Measurements from ENCODE around the gene CA5A.
"Not testable (repeated sequence)": the region's sequence is repeated elsewhere in the genome, so short reads cannot be mapped to it uniquely, and the experiment has no call there.

CA5A gene

GRCh38 chr16:87894005-87894404 is 42.3 kb downstream of the CA5A start:
- DNase-seq: not testable (repeated sequence)

DNA sequence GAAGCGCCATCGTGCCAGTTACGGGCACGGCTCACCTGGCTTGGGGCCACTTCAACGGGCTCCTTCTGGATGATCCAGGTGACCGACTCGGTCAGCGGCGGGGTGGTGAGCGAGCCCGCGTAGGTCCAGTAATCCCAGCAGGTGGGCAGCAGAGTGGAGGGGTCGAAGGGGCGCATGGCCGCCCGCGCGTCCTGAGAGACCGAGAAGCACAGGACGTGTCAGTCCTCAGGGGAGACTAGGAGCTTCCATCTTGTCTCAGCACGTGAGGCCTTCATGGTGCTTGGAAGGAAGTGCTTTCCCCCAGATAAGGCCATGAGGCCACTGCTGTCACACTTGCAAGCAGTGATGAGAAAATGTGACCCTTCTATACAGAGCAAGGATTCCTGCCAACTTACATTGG is 44.6 kb downstream of the CA5A start:
- no peak for DNase-seq

DNA sequence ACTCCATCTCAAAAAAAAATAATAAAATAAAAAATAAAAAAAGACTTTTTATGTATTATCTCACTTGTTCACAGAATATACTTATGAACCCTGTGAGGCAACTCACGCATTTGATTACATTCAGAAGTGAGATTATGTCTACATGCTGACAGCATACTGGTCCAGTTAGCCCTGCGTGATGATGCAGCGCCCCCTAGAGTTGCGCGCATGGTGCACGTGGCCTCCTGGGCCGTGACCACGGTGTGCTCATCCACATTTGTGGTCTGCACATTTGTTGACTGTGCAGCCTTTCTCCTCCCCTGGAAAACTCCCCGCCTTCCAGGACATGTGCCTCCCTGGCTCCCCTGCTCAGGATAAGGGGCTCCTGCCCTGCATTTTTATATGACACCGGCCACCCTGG is 46.6 kb downstream of the CA5A start:
- DNase-seq: peak in 1 of 5 experiments; percentile 69

DNA sequence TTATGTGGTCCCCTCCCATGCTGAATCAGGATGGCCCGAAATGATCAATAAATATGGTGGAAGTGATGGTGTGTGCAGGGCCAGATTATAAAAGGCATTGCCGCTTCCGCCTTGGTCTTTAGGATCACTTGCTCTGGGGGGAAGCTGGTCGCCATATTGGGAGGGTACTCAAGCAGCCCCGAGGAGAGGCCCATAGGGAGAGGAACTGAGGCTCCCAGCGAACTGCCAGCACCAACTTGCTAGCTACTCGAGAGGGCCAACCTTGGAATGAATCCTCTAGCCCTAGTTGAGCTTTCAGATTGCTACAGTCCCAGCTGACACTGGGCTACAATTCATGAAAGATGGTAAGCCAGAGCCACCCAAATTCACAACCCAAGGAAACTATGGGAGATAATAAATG is 48.0 kb downstream of the CA5A start:
- not testable (repeated sequence) for DNase-seq

DNA sequence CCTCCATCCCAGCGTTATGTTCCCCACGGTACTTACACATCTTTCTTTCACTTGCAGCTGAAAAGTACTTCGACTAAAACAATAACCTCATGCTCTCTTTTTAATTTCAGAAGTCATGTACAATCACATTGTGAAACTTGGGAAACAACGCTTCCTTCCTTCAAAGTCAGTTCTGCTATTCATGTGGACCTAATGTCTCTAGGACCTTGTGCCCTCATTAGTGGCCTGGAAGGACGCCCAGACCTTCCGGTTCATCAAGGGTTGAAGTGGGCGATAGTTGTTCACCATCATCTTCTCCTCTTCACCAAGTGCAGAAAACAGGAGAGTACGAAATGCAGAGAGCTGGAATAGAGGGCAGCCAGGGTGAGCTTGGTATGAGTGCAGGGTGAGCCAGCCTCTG is 48.4 kb downstream of the CA5A start:
- not testable (repeated sequence) for DNase-seq

DNA sequence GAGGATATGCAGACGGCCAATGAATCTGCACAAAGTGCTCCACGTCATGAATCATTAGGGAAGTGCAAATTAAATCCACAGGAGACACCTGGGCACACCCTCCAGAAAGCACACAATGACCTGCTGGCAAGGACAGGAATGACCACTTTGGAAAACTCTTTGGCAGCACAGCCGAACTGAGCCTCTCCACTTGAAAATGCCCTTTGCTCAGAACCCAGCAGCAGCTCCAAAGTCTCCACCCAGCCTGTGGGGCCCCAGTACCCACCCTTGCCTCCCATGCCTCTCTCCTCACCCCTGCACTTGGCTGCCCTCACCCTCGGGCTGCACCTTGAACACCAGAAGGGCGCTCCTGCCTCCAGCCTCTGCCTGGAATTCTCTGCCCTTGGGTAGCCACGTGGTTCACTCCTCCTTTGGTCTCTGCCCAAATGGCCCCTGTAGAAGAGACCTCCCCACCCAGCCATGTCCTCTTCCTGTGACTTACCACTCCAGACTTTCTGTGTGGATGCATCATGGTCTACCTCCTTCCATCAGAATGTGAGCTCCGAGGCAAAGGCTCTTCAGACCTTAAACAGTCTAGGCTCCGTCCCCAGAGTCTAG is 50.9 kb downstream of the CA5A start:
- not testable (repeated sequence) for DNase-seq

- no peak for DNase-seq
Measured at GRCh38 chr16:87882436-87883019, 53.8 kb downstream of the CA5A start.

DNA sequence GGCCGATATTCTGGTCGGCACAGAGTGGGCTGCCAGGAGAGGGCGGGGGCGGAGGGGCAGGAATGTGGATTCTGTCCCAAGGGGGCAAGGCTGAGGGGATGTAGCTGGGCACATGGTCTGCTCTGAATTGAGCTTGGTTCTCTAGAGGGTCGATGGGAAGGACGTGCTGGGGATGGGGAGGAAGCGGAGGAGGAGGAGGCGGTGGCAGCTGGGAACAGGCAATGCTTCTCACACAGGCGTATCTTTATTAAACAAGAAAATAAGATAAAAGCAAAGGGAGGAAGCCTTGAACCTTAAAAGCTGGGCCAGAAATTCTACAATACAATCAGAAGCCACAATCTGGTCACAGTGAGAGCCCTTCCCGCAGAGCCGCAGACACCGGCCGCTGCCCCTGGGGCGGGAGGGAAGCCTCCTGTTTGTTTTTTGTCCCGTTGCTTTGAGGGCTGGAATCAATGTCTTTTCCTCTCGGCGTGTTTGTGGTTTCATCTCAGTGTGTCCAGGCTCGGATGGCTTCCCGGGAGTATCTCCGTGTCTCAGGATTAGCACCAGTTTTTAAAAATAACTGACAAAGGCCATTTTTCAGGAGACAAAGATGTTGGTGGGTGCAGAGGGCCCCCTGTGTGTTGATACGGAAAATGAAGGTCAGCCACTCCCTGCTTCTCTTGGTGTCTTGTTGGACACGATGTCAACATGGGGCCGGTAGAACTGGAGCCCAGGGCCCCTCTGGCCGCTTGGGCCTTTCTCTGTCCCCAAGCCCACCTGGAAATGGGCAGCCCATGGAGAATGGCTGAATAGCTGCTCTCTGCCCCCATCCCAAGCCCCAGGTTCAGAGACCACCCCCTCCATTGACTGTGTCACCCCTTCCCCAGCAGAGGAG is 54.8 kb downstream of the CA5A start:
- no peak for DNase-seq

GRCh38 chr16:87880117-87880696 is 56.1 kb downstream of the CA5A start:
- DNase-seq: no peak

- not testable (repeated sequence) for DNase-seq
Measured at GRCh38 chr16:87879411-87880013, 56.8 kb downstream of the CA5A start.

- DNase-seq: no peak
Measured at GRCh38 chr16:87878704-87879103, 57.6 kb downstream of the CA5A start.

DNA sequence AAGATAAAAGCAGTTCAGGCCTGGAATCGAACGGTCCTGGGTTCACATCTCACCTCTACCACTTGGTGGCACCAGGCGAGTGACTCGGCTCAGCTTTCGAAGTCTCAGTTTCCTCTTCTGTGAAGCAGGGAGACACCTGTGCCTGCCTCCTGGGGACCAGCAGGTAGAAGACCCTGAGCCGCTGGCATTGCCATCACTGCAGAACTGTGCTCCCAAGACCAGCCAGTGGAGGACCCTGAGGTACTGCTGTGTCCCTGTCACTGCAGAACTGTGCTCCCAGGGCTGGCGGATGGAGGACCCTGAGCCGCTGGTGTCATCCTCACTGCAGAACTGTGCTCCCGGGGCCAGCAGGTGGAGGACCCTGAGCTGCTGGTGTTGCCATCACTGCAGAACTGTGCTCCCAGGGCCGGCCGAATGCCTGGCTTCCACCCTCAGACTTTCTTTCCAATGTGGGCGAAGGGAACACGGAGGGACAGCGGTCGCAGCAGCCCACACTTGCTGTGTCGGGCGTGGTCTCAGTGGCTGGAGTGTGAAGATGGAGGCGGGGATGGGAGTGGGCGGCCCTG is 58.3 kb downstream of the CA5A start:
- DNase-seq: peak in 1 of 5 experiments; percentile 79

GRCh38 chr16:87874639-87875427 is 61.5 kb downstream of the CA5A start:
- DNase-seq: peak in 2 of 5 experiments; percentile 70 to 96

GRCh38 chr16:87870418-87871291 is 65.7 kb downstream of the CA5A start:
- DNase-seq: not testable (repeated sequence)

GRCh38 chr16:87869879-87870417 is 66.4 kb downstream of the CA5A start:
- DNase-seq: not testable (repeated sequence)

GRCh38 chr16:87869061-87869878 is 67.1 kb downstream of the CA5A start, which contains the start of gene SLC7A5:
Gene SLC7A5, minus strand, starts transcription at chr16:87869507. Its CDS starts 85 bp downstream, at chr16:87869422.
- DNase-seq: peak; percentile 81 to 89 (median 83)

DNA sequence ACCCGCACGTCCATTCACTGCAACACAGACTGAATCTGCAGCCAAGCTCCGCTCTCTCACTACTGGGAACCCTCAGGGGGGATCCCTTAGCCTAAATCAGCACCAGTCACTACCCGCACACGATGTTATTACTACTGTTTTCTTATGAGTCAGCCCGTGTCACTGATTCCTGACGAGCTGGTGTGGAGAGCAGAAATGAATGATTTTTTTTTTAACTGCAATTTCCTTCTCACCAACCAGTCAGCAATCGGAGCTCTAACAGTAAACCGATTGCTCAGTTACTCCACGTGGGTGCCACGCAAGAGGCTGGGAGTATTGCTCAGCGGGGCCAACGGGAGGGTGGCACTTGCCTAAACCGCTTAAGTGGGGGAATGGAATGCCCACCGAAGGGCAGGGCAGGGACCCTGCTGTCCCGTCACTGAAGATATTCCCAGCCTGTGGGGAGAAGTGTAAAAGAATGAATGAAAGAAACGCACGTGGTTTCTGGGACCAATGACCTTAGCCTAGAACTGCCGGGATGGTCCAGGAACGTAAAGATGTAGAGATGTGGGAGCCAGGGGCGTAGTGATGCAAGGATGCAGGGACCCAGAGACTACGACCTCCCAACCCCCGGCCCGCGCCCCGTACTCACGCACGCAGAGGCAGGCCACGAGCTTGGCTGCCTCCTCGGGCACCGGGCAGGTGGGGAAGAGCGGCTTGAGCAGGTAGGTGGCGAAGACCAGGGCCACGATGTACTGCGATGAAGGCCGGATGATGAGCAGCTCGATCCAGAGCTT is 67.9 kb downstream of the CA5A start:
- DNase-seq: peak in 4 of 5 experiments; percentile 38 to 95 (median 76)

DNA sequence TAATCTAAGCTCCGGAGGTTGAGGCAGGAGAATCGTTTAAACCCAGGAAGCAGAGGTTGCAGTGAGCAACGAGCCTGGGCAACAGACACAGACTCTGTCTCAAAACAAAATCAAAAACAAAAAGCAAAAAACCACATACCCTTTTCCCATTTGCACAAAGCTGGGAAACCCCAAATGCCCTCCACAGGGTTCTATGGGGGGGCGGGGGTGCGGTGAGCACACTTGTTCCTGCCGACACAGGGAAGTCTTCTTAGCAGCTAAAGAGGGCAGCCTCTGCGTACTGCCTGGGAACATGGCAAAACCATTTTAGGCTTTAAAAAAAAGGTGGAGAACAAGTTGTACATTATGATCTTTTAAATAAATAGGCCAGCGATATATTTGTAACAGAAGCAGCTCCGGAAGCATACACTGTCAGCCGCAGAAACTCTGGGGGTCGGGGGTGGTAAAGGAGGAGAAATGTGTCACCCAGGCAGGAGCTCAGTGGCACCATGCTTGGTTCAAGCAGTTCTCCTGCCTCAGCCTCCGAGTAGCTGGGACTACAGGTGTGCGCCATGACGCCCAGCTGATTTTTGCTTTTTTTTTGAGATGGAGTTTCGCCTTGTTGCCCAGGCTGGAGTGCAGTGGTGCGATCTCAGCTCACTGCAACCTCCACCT is 70.3 kb downstream of the CA5A start:
- DNase-seq: peak in 4 of 5 experiments; percentile 43 to 88 (median 70)

All from T-helper 2 cell (primary cell).